GM19099 (cell line): Measurements from ENCODE around the gene COL4A1.

Source experiments
- POLR2A ChIP-seq: IDR thresholded peaks from 3 replicates; pipeline ENCODE4 v1.6.1; 2011; ENCODE audit warnings: low read depth; ENCODE audit not compliant: insufficient read length; ENCODE audit errors: extremely low read depth

COL4A1 gene

GRCh38 chr13:110251193-110251819 is 55.7 kb downstream of the COL4A1 start:
- TF ChIP-seq POLR2A = no peak

- no peak for TF ChIP-seq POLR2A
Measured at GRCh38 chr13:110250258-110250891, 56.6 kb downstream of the COL4A1 start.

- TF ChIP-seq POLR2A = no peak
Measured at GRCh38 chr13:110249326-110249725, 57.6 kb downstream of the COL4A1 start.

GRCh38 chr13:110248449-110249143 is 58.4 kb downstream of the COL4A1 start:
- no peak for TF ChIP-seq POLR2A

GRCh38 chr13:110246530-110246929 is 60.4 kb downstream of the COL4A1 start:
- no peak for TF ChIP-seq POLR2A

- no peak for TF ChIP-seq POLR2A
Measured at GRCh38 chr13:110245416-110245899, 61.5 kb downstream of the COL4A1 start.

GRCh38 chr13:110244976-110245375 is 62.0 kb downstream of the COL4A1 start:
- TF ChIP-seq POLR2A = no peak

GRCh38 chr13:110244071-110244830 is 62.7 kb downstream of the COL4A1 start:
- TF ChIP-seq POLR2A = no peak

GRCh38 chr13:110242615-110243014 is 64.3 kb downstream of the COL4A1 start:
- no peak for TF ChIP-seq POLR2A

GRCh38 chr13:110240943-110241342 is 66.0 kb downstream of the COL4A1 start:
- no peak for TF ChIP-seq POLR2A

GRCh38 chr13:110240352-110240751 is 66.6 kb downstream of the COL4A1 start:
- no peak for TF ChIP-seq POLR2A

GRCh38 chr13:110239280-110240125 is 67.5 kb downstream of the COL4A1 start:
- TF ChIP-seq POLR2A = no peak

GRCh38 chr13:110238818-110239195 is 68.2 kb downstream of the COL4A1 start:
- no peak for TF ChIP-seq POLR2A
